HG03280 (cell line): ENCODE measurements around the gene ZFP36L1.

Experiments
- ATAC-seq: cut with Tn5 transposase; IDR thresholded peaks from one replicate; pipeline ENCODE4 v1.9.1; 2021; ENCODE audit warnings: mild to moderate bottlenecking, moderate library complexity; ENCODE audit not compliant: unreplicated experiment

The ZFP36L1 gene

GRCh38 chr14:68785534-68786490 is 7.1 kb downstream of the ZFP36L1 start:
- ATAC-seq, result no peak

- no peak for ATAC-seq
Observed at GRCh38 chr14:68784978-68785533, 7.8 kb downstream of the ZFP36L1 start.

- ATAC-seq, result no peak
Observed at GRCh38 chr14:68784226-68784910, 8.5 kb downstream of the ZFP36L1 start.

- ATAC-seq, result no peak
Observed at GRCh38 chr14:68783408-68784225, 9.2 kb downstream of the ZFP36L1 start.

- no peak for ATAC-seq
Observed at GRCh38 chr14:68782091-68782981, 10.5 kb downstream of the ZFP36L1 start.

GRCh38 chr14:68781161-68782021 is 11.5 kb downstream of the ZFP36L1 start:
- ATAC-seq, result no peak

DNA sequence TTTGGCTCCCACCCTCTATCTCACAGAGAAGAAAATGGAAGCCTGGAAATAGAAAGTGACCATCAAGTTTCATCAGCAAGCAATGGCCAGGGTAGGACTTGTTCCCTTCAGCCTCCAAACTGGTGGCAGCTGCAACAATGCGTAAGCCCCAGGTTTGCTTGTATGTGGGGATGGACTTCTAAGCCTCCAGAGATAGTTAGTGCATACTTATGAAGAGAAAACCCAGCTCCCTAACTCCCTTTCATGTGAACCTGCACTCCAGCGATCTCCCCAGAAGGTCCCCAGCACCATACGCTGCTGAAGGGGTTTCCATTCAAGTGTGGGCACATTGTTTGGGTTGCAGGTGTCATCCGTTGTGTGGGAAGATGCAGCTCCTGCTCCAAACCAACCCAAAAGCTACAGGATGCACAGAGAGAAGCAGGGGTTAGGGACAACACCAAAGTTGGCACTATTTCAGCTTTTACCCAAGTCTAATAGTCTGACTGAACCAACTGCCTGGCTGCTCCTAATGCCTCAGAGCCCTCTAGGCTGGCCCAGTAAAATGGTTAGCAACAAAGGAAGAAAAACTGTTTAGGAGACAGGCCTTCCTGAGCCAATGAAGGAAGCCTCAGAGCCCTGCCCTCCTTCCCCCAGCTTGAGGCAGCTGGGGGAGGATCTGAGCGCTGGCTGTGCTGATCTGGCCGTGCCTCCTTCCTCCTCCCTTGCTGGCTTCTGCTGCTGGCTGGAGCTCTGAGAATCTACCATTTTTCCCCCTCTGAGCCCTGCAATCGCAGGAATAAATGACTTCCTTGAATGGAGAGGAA is 12.3 kb downstream of the ZFP36L1 start:
- ATAC-seq, result no peak

DNA sequence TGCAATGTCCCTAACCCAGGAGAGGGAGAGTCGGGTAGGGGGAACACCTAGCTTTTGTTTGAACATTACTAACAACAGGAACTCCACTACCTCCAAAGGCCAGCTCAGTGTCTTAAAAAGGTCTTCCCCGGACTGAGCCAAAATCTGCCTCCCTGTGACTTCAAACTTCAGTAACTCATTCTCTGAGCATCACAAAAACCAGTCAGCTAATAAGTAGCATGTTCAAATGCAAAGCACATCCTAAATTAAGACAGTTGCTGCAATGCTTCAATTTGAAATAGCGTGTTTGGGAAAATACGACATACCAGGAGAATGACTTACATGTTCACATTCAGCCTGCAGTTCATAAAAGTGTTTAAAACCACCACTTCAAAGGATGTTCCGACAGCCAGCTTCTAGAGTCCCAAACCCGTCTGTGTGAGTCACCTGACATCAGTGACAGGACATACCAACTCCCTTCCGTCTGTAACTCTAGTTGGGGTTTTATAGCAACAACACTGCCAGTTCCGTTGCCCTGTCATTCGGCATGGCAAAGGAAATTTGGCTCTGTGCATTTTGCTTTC is 13.0 kb downstream of the ZFP36L1 start:
- no peak for ATAC-seq

- no peak for ATAC-seq
Observed at GRCh38 chr14:68777644-68778043, 15.2 kb downstream of the ZFP36L1 start.

GRCh38 chr14:68775614-68776126 is 17.2 kb downstream of the ZFP36L1 start:
- ATAC-seq, result no peak

DNA sequence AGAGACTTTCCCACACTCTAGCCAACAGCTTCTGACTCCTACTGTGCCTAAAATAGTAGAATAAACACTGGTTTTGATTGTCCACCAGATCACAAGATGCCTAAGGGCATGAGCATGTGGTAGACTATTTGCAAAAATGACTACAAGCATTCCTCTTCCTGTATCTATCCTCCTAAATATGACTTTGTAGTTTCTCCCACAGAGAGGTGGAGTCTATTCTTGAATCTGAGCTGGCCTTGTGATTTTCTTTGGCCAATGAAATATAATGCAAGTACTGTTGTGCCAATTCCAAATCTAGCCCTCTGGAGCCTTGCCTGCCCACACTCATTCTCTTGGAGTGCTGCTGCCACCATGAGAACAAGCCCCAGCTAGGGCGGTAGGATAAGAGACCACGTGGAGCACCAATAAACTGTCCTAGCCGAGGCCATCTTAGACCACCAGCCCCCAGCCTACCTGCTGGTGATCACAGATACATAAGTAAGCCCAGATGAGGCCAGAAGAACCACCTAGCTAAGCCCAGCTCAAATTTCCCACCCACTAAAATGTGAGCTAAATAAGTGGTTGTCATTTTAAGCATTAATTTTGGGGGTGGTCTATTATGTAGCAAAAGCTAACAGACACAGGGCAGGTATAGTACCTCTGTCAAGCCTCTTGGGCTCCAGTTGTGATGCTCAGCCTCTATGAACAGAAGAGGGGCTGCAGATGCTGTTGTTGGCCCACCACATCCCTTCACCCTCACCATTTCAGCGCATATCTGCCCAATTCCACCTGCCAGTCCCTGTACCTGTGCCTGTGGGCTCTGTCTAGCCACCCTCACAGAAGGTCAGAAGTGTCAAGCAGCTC is 17.9 kb downstream of the ZFP36L1 start:
- ATAC-seq, result no peak

DNA sequence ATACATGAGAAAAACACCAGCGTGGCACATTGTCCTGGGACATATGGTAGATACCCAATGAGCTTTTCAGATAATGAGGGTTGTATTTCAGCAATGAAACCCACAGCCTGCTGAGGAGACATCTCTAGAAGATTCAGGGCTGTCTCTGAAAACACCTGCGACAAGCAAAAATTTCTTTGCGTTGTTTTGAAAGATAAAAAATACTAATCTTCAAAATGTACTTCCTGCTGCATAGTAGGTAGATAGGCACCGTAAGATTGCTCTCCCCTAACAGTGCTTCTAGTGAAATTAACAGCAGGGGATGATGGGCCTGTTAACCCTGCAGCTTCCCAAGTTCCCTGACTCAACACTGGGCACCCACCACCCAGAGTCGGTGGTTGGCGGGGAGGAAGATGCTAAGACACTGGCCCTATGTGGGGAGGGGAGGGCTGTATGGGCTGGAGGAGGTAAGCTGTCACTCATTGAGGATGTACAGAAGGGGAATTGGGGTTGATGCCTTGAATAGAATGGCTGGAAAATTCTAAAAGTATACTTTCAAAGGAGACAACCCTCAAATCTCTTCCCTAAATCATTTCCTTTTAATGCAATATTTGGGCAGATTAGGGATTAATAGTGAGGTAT is 20.0 kb downstream of the ZFP36L1 start:
- no peak for ATAC-seq

- no peak for ATAC-seq
Observed at GRCh38 chr14:68771631-68772030, 21.2 kb downstream of the ZFP36L1 start.

DNA sequence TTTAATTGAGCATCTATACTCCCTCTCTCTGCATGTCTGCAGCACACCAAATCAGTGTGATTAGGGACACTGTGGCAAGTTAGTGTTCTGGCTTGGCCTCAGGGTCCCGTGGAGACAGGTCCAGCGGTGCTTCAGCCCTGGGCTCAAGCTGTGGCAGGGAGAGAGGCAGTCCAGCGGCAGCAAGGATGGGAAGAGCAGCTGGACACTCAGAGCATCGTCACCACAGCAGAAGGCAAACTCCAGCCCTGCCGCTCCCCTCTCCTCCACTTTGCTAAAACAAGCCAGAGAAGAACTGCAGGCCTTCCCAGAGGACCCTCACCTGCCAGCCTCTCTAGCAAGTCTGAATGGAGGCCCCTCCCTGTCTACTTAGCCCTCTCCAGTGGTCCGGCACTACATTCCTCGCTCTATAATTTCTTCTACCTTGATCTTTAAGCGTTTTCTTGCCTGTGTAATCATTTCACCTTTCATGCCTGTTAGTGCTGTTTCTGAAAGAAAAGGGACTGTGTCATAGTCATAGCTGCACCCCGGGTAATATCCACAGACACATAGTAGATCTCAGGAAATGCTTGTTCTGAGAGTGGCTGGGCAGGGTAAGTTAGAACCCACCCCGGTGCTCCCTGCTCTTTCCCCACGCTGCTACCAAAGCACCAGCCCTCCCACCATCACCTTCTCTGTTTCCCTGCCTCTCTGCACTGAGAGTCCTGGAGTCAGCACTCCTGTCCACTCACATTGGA is 22.1 kb downstream of the ZFP36L1 start:
- ATAC-seq, result no peak

DNA sequence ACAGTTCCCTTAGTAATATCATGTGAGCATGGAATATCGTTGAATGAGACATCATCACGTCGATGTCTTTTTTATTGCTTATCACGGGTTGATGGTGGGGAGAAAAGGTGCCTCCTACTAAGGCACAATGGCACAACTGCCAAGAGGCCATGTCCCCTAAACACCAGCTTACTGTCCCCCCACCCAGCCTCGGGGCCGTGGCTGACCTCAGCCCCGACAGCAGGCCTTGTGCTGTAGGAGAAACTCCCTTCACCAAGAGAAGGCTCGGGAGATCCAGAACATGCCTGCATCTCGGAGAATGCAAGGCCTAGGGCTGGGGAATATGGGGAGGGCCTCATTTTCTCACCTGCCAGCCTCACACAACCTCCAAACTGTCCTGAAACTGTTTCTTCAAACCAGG is 22.8 kb downstream of the ZFP36L1 start:
- no peak for ATAC-seq

GRCh38 chr14:68768316-68768715 is 24.6 kb downstream of the ZFP36L1 start:
- ATAC-seq, result no peak
